HFF-Myc (cell line): ENCODE data around the gene OLIG1.

Experiments used
- DNase-seq: peaks from one replicate; pipeline ENCODE4 v3.0.0-alpha.2; 2011; ENCODE audit warnings: low read depth; ENCODE audit errors: extremely low read depth
- H3K4me3 ChIP-seq: replicated peaks from 2 replicates; pipeline ENCODE4 v1.5.1; 2011; ENCODE audit warnings: low read depth, mild to moderate bottlenecking, control low read depth, low read length
- CTCF ChIP-seq: IDR thresholded peaks from 2 replicates; pipeline ENCODE4 v1.5.1; 2012; ENCODE audit warnings: mild to moderate bottlenecking, low read depth, low read length, control low read depth; ENCODE audit errors: missing control alignments

OLIG1 gene

DNA sequence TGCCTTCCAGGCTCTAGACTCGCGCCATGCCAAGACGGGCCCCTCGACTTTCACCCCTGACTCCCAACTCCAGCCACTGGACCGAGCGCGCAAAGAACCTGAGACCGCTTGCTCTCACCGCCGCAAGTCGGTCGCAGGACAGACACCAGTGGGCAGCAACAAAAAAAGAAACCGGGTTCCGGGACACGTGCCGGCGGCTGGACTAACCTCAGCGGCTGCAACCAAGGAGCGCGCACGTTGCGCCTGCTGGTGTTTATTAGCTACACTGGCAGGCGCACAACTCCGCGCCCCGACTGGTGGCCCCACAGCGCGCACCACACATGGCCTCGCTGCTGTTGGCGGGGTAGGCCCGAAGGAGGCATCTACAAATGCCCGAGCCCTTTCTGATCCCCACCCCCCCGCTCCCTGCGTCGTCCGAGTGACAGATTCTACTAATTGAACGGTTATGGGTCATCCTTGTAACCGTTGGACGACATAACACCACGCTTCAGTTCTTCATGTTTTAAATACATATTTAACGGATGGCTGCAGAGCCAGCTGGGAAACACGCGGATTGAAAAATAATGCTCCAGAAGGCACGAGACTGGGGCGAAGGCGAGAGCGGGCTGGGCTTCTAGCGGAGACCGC lies 46.3 kb upstream of the OLIG1 start:
- H3K4me3 ChIP-seq: no peak overlapping the region
- DNase-seq: no peak

DNA sequence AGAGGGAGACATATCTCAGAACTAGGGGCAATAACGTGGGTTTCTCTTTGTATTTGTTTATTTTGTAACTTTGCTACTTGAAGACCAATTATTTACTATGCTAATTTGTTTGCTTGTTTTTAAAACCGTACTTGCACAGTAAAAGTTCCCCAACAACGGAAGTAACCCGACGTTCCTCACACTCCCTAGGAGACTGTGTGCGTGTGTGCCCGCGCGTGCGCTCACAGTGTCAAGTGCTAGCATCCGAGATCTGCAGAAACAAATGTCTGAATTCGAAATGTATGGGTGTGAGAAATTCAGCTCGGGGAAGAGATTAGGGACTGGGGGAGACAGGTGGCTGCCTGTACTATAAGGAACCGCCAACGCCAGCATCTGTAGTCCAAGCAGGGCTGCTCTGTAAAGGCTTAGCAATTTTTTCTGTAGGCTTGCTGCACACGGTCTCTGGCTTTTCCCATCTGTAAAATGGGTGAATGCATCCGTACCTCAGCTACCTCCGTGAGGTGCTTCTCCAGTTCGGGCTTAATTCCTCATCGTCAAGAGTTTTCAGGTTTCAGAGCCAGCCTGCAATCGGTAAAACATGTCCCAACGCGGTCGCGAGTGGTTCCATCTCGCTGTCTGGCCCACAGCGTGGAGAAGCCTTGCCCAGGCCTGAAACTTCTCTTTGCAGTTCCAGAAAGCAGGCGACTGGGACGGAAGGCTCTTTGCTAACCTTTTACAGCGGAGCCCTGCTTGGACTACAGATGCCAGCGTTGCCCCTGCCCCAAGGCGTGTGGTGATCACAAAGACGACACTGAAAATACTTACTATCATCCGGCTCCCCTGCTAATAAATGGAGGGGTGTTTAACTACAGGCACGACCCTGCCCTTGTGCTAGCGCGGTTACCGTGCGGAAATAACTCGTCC lies 45.5 kb upstream of the OLIG1 start:
- no peak overlapping the region for H3K4me3 ChIP-seq
- no peak for TF ChIP-seq CTCF
- DNase-seq: no peak

More for the DNA sequence above, 46.3 kb upstream of the OLIG1 start:
- TF ChIP-seq CTCF: no peak

GRCh38 chr21:33025106-33025488 lies 44.8 kb upstream of the OLIG1 start:
- no peak for DNase-seq
- no peak overlapping the region for H3K4me3 ChIP-seq
- TF ChIP-seq CTCF: no peak

GRCh38 chr21:33025489-33026442 lies 44.2 kb upstream of the OLIG1 start, which contains the start of gene OLIG2:
TSS of gene OLIG2 (plus strand) at chr21:33025935. CDS start at chr21:33026863, 928 bp downstream.
- DNase-seq: no peak
- TF ChIP-seq CTCF: no peak
- no peak within 1 kb of the TSS for H3K4me3 ChIP-seq

- TF ChIP-seq CTCF: no peak
- DNase-seq: no peak
- no peak overlapping the region for H3K4me3 ChIP-seq
Observed at GRCh38 chr21:33026443-33026858, 43.5 kb upstream of the OLIG1 start.

- H3K4me3 ChIP-seq: no peak overlapping the region
- no peak for TF ChIP-seq CTCF
- DNase-seq: no peak
Observed at GRCh38 chr21:33026878-33027400, 43.0 kb upstream of the OLIG1 start.
